ENCODE measurements around the gene TMEM59L.

DNA sequence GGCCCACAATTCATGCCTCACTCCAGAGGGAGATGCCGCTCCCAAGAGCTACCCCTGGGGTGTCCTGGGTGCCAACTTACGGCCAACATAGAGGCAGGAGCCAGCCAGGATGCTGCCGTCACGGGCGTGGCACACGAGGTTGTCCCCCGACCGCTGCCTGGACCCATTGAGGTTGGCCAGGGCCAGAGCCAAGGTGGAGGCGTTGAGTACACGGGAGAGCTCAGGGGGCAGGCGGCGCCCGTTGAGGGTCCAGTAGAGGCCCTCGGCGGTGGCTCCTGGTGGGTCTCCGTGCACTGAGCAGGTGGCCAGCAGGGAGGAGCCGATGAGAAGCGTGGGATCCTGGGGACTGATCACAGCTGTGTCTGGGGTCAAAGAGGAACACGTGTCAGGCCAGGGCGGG is 13.2 kb upstream of the TMEM59L start:
- TF ChIP-seq, protein P1, sequence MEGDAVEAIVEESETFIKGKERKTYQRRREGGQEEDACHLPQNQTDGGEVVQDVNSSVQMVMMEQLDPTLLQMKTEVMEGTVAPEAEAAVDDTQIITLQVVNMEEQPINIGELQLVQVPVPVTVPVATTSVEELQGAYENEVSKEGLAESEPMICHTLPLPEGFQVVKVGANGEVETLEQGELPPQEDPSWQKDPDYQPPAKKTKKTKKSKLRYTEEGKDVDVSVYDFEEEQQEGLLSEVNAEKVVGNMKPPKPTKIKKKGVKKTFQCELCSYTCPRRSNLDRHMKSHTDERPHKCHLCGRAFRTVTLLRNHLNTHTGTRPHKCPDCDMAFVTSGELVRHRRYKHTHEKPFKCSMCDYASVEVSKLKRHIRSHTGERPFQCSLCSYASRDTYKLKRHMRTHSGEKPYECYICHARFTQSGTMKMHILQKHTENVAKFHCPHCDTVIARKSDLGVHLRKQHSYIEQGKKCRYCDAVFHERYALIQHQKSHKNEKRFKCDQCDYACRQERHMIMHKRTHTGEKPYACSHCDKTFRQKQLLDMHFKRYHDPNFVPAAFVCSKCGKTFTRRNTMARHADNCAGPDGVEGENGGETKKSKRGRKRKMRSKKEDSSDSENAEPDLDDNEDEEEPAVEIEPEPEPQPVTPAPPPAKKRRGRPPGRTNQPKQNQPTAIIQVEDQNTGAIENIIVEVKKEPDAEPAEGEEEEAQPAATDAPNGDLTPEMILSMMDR (IDR thresholded peaks at IDR 0.05) = no peak
- no peak for TF ChIP-seq POLR2A (IDR thresholded peaks at IDR 0.05)
